ENCODE data around the gene NKD1. TPM values are rescaled to one million over a fixed set of nuclear protein-coding genes. Genes with fewer than 3 reads are reported as not detected.

The NKD1 gene
- total RNA-seq, 2 experiments from 2014 or later: 0.67 to 1.6 TPM

GRCh38 chr16:50653633-50654519 is 105.7 kb downstream of the NKD1 start:
- Mint-ChIP-seq H3K36me3 (no peaks in the 10 kb centered on the region), H3K27ac (no peak overlapping the region), H3K4me3 (no peak overlapping the region), H3K27me3 (no peaks in the 10 kb centered on the region), H3K4me1 (ENCODE audit: low read depth) (no peaks in the 10 kb centered on the region), H3K9me3 (no peaks in the 10 kb centered on the region)
- CTCF ChIA-PET: interaction anchor here (0.7 to 8.1 kb wide), 4 partner anchors 13 to 153 kb away, joined by 3 to 48 read pairs (median 4); no protein-coding TSS in a partner anchor
- DNase-seq: no peak
- intact Hi-C loops (cut with micrococcal nuclease): no loop called here
- POLR2A ChIA-PET: no interaction called here

DNA sequence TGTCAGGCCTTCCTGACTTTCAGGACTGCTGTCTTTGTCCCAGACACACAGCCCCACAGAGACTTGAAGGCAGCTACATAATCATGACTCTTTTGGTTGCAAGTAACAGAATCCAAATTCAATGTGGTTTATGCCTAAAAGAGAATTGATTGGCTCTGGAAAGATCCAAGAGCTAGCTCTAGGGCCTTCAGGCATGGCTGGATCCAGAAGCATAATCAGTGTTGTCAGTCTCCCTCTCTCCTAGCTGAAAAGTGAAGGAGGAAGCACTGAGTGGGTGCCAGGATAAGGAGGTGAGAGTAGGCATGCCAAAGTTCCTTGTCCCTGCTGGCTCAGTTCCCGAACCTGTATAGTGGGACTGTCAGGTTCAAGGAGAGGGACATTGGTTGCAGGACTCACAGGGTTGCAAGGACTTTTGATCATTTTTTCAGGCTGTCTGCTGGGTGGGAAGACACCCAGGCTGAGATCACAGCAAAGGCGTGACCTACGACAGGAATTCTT is 107.4 kb downstream of the NKD1 start:
- Mint-ChIP-seq H3K36me3 (no peaks in the 10 kb centered on the region), H3K9me3 (no peaks in the 10 kb centered on the region), H3K27ac (no peak overlapping the region), H3K27me3 (no peaks in the 10 kb centered on the region), H3K4me3 (no peak overlapping the region), H3K4me1 (ENCODE audit: low read depth) (no peaks in the 10 kb centered on the region)
- ChIA-PET CTCF (interaction anchor here (8.1 kb wide), 1 partner anchor 11 kb away, joined by 48 read pairs; no protein-coding TSS in a partner anchor), POLR2A (no interaction called here)
- intact Hi-C loops (cut with micrococcal nuclease): no loop called here
- DNase-seq: no peak

DNA sequence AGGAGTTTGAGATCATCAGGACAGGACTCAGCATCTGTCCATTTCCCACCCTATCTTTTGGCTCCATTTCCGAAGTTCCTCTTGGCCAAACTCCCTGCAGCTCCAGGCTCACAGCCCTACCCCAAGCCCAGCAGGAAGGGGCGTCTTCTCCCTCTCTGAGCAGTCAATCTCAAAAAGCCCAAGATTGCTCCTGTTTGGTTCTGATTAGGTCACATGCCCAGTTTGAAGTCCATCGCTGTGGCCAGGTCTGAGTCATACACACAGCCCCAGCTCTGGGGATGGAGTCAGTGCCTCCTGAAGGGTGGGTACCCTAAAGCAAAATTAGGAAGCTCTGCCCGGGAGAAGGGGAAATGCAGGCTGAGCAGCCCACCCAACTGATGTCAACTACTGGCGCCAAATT is 109.0 kb downstream of the NKD1 start:
- intact Hi-C loops (cut with micrococcal nuclease): no loop called here
- ChIA-PET CTCF (interaction anchor here (0.5 to 8.1 kb wide), 3 partner anchors 10 to 149 kb away, joined by 3 to 48 read pairs (median 3); no protein-coding TSS in a partner anchor), POLR2A (interaction anchor here (0.6 kb wide), 1 partner anchor 100 kb away, joined by 3 read pairs; no protein-coding TSS in a partner anchor)
- Mint-ChIP-seq H3K27ac (no peak overlapping the region), H3K27me3 (no peaks in the 10 kb centered on the region), H3K4me3 (no peak overlapping the region), H3K36me3 (no peaks in the 10 kb centered on the region), H3K4me1 (ENCODE audit: low read depth) (no peaks in the 10 kb centered on the region), H3K9me3 (peaks cover 2% of the 10 kb centered on the region)
- no peak for DNase-seq

- Mint-ChIP-seq H3K36me3 (no peaks in the 10 kb centered on the region), H3K27ac (no peak overlapping the region), H3K9me3 (peaks cover 6% of the 10 kb centered on the region), H3K4me3 (no peak overlapping the region), H3K4me1 (ENCODE audit: low read depth) (peaks cover 4% of the 10 kb centered on the region), H3K27me3 (no peaks in the 10 kb centered on the region)
- ChIA-PET CTCF (interaction anchor here (0.9 kb wide), 1 partner anchor 305 kb away, joined by 4 read pairs; no protein-coding TSS in a partner anchor), POLR2A (interaction anchor here (0.7 kb wide), 1 partner anchor 10 kb away, joined by 4 read pairs; no protein-coding TSS in a partner anchor)
- DNase-seq: no peak
- intact Hi-C loops (cut with micrococcal nuclease): no loop called here
Measured at GRCh38 chr16:50659806-50660205, 111.6 kb downstream of the NKD1 start.

DNA sequence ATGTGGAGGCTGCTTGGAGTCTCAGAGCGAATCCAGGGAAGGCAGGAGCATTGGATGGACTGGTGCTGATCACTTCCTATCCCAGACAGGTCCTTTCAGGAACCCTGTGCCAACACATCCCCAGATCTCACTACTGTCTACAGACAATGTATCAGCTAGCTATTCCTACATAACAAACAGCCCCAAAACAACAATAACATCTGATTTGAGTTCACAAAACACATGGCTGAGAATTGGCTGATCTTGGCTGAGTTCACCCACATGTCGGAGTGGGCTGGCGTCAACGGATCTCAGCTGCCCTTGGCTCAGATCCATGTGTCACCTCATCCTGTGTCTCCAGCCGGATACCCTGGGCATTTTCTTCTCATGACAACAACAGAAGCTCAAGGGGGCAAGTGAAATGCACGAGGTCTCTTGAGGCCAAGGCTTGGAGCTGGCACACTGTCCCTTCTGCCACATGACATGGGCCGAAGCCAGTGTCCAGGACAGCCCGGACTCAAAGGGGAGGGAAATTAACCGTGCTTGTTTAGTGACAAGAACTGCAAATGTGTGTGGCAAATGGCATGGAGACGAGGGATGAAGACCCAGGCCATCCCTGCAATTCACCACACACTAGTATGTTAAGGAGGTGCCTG is 114.2 kb downstream of the NKD1 start:
- ChIA-PET CTCF (interaction anchor here (1.0 to 20.1 kb wide), 4 partner anchors 10 to 595 kb away, joined by 3 to 430 read pairs (median 4); no protein-coding TSS in a partner anchor), POLR2A (no interaction called here)
- no peak overlapping the region for H3K4me3 Mint-ChIP-seq
- H3K9me3 Mint-ChIP-seq: peaks cover 6% of the 10 kb centered on the region
- H3K27ac Mint-ChIP-seq: no peak overlapping the region
- no peaks in the 10 kb centered on the region for H3K36me3 Mint-ChIP-seq
- H3K4me1 Mint-ChIP-seq (ENCODE audit: low read depth): peaks cover 24% of the 10 kb centered on the region
- DNase-seq: no peak
- intact Hi-C loops (cut with micrococcal nuclease): no loop called here
- no peaks in the 10 kb centered on the region for H3K27me3 Mint-ChIP-seq

- no peaks in the 10 kb centered on the region for H3K36me3 Mint-ChIP-seq
- no peak overlapping the region for H3K4me3 Mint-ChIP-seq
- H3K4me1 Mint-ChIP-seq (ENCODE audit: low read depth): peaks cover 39% of the 10 kb centered on the region
Measured at GRCh38 chr16:50664270-50664669, 116.1 kb downstream of the NKD1 start.

GRCh38 chr16:50665128-50665878 is 117.1 kb downstream of the NKD1 start:
- POLR2A ChIA-PET: interaction anchor here (1.6 kb wide), 1 partner anchor 81 kb away, joined by 6 read pairs; no protein-coding TSS in a partner anchor
- H3K36me3 Mint-ChIP-seq: no peaks in the 10 kb centered on the region
- H3K27me3 Mint-ChIP-seq: no peaks in the 10 kb centered on the region
- CTCF ChIA-PET: interaction anchor here (0.6 to 20.1 kb wide), 65 partner anchors 10 to 640 kb away, joined by 3 to 430 read pairs (median 5); partner anchors contain the start of genes BRD7, CNEP1R1, CYLD and HEATR3
- peak overlapping the region; percentile 33 for H3K27ac Mint-ChIP-seq
- intact Hi-C loops (cut with micrococcal nuclease): loop anchor here (5.0 kb wide), 5 partner anchors 118 to 453 kb away; partner anchors contain the start of genes ADCY7, BRD7 and NKD1
- DNase-seq: peak; percentile 87
- H3K9me3 Mint-ChIP-seq: peaks cover 6% of the 10 kb centered on the region
- H3K4me3 Mint-ChIP-seq: peak overlapping the region; percentile 63
- peaks cover 39% of the 10 kb centered on the region for H3K4me1 Mint-ChIP-seq (ENCODE audit: low read depth)

More at GRCh38 chr16:50664270-50664669, 116.1 kb downstream of the NKD1 start:
- DNase-seq: no peak
- Mint-ChIP-seq H3K27ac (no peak overlapping the region), H3K9me3 (peaks cover 6% of the 10 kb centered on the region), H3K27me3 (no peaks in the 10 kb centered on the region)
- intact Hi-C loops (cut with micrococcal nuclease): no loop called here
- CTCF ChIA-PET: interaction anchor here (0.5 to 20.1 kb wide), 18 partner anchors 11 to 598 kb away, joined by 3 to 430 read pairs (median 12); partner anchors contain the start of genes HEATR3 and SNX20
- POLR2A ChIA-PET: no interaction called here

GRCh38 chr16:50666658-50667496 is 118.7 kb downstream of the NKD1 start:
- intact Hi-C loops (cut with micrococcal nuclease): loop anchor here (1.0 to 5.0 kb wide), 7 partner anchors 80 to 455 kb away; partner anchors contain the start of genes ADCY7, BRD7 and NKD1
- H3K4me3 Mint-ChIP-seq: peak overlapping the region; percentile 75

GRCh38 chr16:50667497-50668367 is 119.5 kb downstream of the NKD1 start:
- intact Hi-C loops (cut with micrococcal nuclease): loop anchor here (1.0 to 5.0 kb wide), 7 partner anchors 80 to 455 kb away; partner anchors contain the start of genes ADCY7, BRD7 and NKD1
- DNase-seq: peak; percentile 17
- CTCF ChIA-PET: interaction anchor here (0.7 to 20.1 kb wide), 39 partner anchors 7 to 643 kb away, joined by 3 to 430 read pairs (median 5); partner anchors contain the start of genes BRD7, CNEP1R1, CYLD and SNX20
- Mint-ChIP-seq H3K36me3 (peaks cover 18% of the 10 kb centered on the region), H3K4me3 (peak overlapping the region; percentile 75), H3K27me3 (no peaks in the 10 kb centered on the region), H3K27ac (peak overlapping the region; percentile 73), H3K9me3 (peaks cover 14% of the 10 kb centered on the region), H3K4me1 (ENCODE audit: low read depth) (peaks cover 48% of the 10 kb centered on the region)
- POLR2A ChIA-PET: interaction anchor here (0.6 to 4.0 kb wide), 10 partner anchors 10 to 471 kb away, joined by 3 to 17 read pairs (median 6); partner anchors contain the start of genes CYLD and SNX20

More at GRCh38 chr16:50666658-50667496, 118.7 kb downstream of the NKD1 start:
- Mint-ChIP-seq H3K27me3 (no peaks in the 10 kb centered on the region), H3K36me3 (peaks cover 10% of the 10 kb centered on the region), H3K9me3 (peaks cover 12% of the 10 kb centered on the region), H3K27ac (peak overlapping the region; percentile 73), H3K4me1 (ENCODE audit: low read depth) (peaks cover 48% of the 10 kb centered on the region)
- peak; percentile 76 for DNase-seq
- CTCF ChIA-PET: interaction anchor here (0.7 to 20.1 kb wide), 53 partner anchors 8 to 642 kb away, joined by 3 to 430 read pairs (median 5); partner anchors contain the start of genes BRD7, CNEP1R1, CYLD and HEATR3
- POLR2A ChIA-PET: interaction anchor here (0.5 to 4.0 kb wide), 14 partner anchors 11 to 470 kb away, joined by 3 to 17 read pairs (median 4); partner anchors contain the start of genes CYLD and SNX20
